ENCODE data around the gene DOCK6. TPM values are rescaled to one million over a fixed set of nuclear protein-coding genes. Genes with fewer than 3 reads are reported as not detected.
A peak's percentile ranks its signal among the peaks of the same experiment; 100 is the strongest.

Gene DOCK6
- total RNA-seq, 1 experiment from 2014 or later, result 88.8 TPM

- no peak overlapping the region for H3K27ac Mint-ChIP-seq
- no peaks in the 10 kb centered on the region for H3K27me3 Mint-ChIP-seq (ENCODE audit: low read depth)
- DNase-seq (ENCODE audit: low spot score), result no peak
- TF ChIP-seq JAZF1 (CRISPR knock-in tag; IDR thresholded peaks at IDR 0.05), result no peak
- TF ChIP-seq CBFB (CRISPR knock-in tag; IDR thresholded peaks at IDR 0.05; ENCODE audit: low read depth), result no peak
- no peak for TF ChIP-seq SMAD3 (CRISPR knock-in tag; IDR thresholded peaks at IDR 0.05; ENCODE audit: borderline replicate concordance)
- TF ChIP-seq ZNF232 (CRISPR knock-in tag; IDR thresholded peaks at IDR 0.05), result no peak
- no peak for TF ChIP-seq IRF1 (CRISPR knock-in tag; IDR thresholded peaks at IDR 0.05)
- TF ChIP-seq CREM (CRISPR knock-in tag; IDR thresholded peaks at IDR 0.05), result no peak
- TF ChIP-seq ZNF512 (CRISPR knock-in tag; IDR thresholded peaks at IDR 0.05; ENCODE audit: borderline replicate concordance), result no peak
- no peak for TF ChIP-seq GRHL2 (CRISPR knock-in tag; IDR thresholded peaks at IDR 0.05; ENCODE audit: insufficient replicate concordance, severe bottlenecking)
- TF ChIP-seq E2F5 (CRISPR knock-in tag; IDR thresholded peaks at IDR 0.05), result no peak
- TF ChIP-seq FOXK1 (CRISPR knock-in tag; IDR thresholded peaks at IDR 0.05), result no peak
- TF ChIP-seq ETV6 (CRISPR knock-in tag; IDR thresholded peaks at IDR 0.05), result no peak
- no peak for TF ChIP-seq IRF2 (CRISPR knock-in tag; IDR thresholded peaks at IDR 0.05; ENCODE audit: borderline replicate concordance, low read depth)
- ChIA-PET CTCF (interaction anchor here (2.0 kb wide), 1 partner anchor 12 kb away, joined by 5 read pairs; no protein-coding TSS in a partner anchor), POLR2A (no interaction called here)
- H3K9me3 Mint-ChIP-seq, result no peaks in the 10 kb centered on the region
- no peak for ATAC-seq
- peaks cover 10% of the 10 kb centered on the region for H3K4me1 Mint-ChIP-seq
- no peak overlapping the region for H3K4me3 Mint-ChIP-seq
- H3K36me3 Mint-ChIP-seq, result peaks cover 11% of the 10 kb centered on the region
These were observed 70.4 kb downstream of the DOCK6 start for GRCh38 chr19:11191934-11192333.

GRCh38 chr19:11191273-11191755 lies 71.0 kb downstream of the DOCK6 start:
- H3K27ac Mint-ChIP-seq, result no peak overlapping the region
- ChIA-PET POLR2A (no interaction called here), CTCF (interaction anchor here (2.0 kb wide), 1 partner anchor 13 kb away, joined by 5 read pairs; no protein-coding TSS in a partner anchor)
- no peaks in the 10 kb centered on the region for H3K27me3 Mint-ChIP-seq (ENCODE audit: low read depth)
- H3K36me3 Mint-ChIP-seq, result peaks cover 11% of the 10 kb centered on the region
- no peaks in the 10 kb centered on the region for H3K9me3 Mint-ChIP-seq
- ATAC-seq, result peak; percentile 74
- DNase-seq (ENCODE audit: low spot score), result peak; percentile 34
- H3K4me3 Mint-ChIP-seq, result no peak overlapping the region
- H3K4me1 Mint-ChIP-seq, result peaks cover 7% of the 10 kb centered on the region
- no peak for TF ChIP-seq FOXP1 (CRISPR knock-in tag; IDR thresholded peaks at IDR 0.05; ENCODE audit: borderline replicate concordance)
- TF ChIP-seq NFYB (CRISPR knock-in tag; conservative IDR thresholded peaks at IDR 0.05; ENCODE audit: low read depth), result peak; percentile 59
- no peak for TF ChIP-seq NR2C2 (CRISPR knock-in tag; IDR thresholded peaks at IDR 0.05)
- TF ChIP-seq USF1 (CRISPR knock-in tag; IDR thresholded peaks at IDR 0.05), result peak; percentile 87
- no peak for TF ChIP-seq CREB1 (CRISPR knock-in tag; IDR thresholded peaks at IDR 0.05)
- TF ChIP-seq USF2 (CRISPR knock-in tag; IDR thresholded peaks at IDR 0.05), result peak; percentile 91
- TF ChIP-seq ZNF219 (CRISPR knock-in tag; IDR thresholded peaks at IDR 0.05; ENCODE audit: borderline replicate concordance), result no peak
- TF ChIP-seq ZMAT4 (CRISPR knock-in tag; IDR thresholded peaks at IDR 0.05), result no peak

Data from WTC11 (cell line).